Neural cell (in vitro differentiated cells): ENCODE results near the gene PYGB. TPM values are rescaled to one million over a fixed set of nuclear protein-coding genes. Genes with fewer than 3 reads are reported as not detected.

ENCODE experiments used
- H2AFZ ChIP-seq: fragments of 200-600, 300-800 bp; sonication (generic), shearing (Covaris generic); 2 replicates; pipeline ENCODE4 v1.6.0; 2014; ENCODE audit warnings: low read depth, mild to moderate bottlenecking, antibody characterized with exemption, low read length, moderate library complexity
- H3F3A ChIP-seq: fragments of 200-600 bp; shearing (Covaris generic); 2 replicates; pipeline ENCODE4 v1.6.1; 2016; ENCODE audit warnings: mild to moderate bottlenecking, moderate library complexity, mixed read lengths, antibody characterized with exemption, low read length; ENCODE audit not compliant: insufficient read depth, poor library complexity, severe bottlenecking
- H3K27ac ChIP-seq: fragments of 200-600, 300-800 bp; sonication (generic), shearing (Covaris generic); 2 replicates; pipeline ENCODE4 v1.5.1; 2014; ENCODE audit warnings: mild to moderate bottlenecking, low read length, moderate library complexity
- H3K27me3 ChIP-seq: fragments of 300-800, 200-600 bp; sonication (generic), shearing (Covaris generic); 2 replicates; pipeline ENCODE4 v1.6.0; 2014; ENCODE audit warnings: mild to moderate bottlenecking, low read depth, low read length, moderate library complexity; ENCODE audit not compliant: insufficient read depth
- H3K36me3 ChIP-seq: fragments of 300-800, 200-600 bp; sonication (generic), shearing (Covaris generic); 2 replicates; pipeline ENCODE4 v1.5.1; 2014; ENCODE audit warnings: mild to moderate bottlenecking, antibody characterized with exemption, low read length, moderate library complexity; ENCODE audit not compliant: insufficient read depth
- H3K4me2 ChIP-seq: fragments of 300-800, 200-600 bp; sonication (generic), shearing (Covaris generic); 2 replicates; pipeline ENCODE4 v1.6.0; 2014; ENCODE audit warnings: mild to moderate bottlenecking, low read length
- H3K4me3 ChIP-seq: fragments of 300-800, 200-600 bp; sonication (generic), shearing (Covaris generic); 2 replicates; pipeline ENCODE4 v1.5.1; 2014; ENCODE audit warnings: mild to moderate bottlenecking, low read length, moderate library complexity
- H3K79me2 ChIP-seq: fragments of 200-600 bp; shearing (Covaris generic); replicated peaks from 2 replicates; pipeline ENCODE4 v1.6.0; 2014; ENCODE audit warnings: mild to moderate bottlenecking, low read length, moderate library complexity; ENCODE audit not compliant: insufficient read depth
- H3K9ac ChIP-seq: fragments of 300-800, 200-600 bp; sonication (generic), shearing (Covaris generic); 2 replicates; pipeline ENCODE4 v1.6.1; 2016; ENCODE audit warnings: mild to moderate bottlenecking, low read length, mixed read lengths
- H3K9me2 ChIP-seq: fragments of 200-600 bp; shearing (Covaris generic); 2 replicates; pipeline ENCODE4 v1.6.1; 2016; ENCODE audit warnings: mild to moderate bottlenecking, low read length, mixed read lengths; ENCODE audit not compliant: insufficient read depth
- H3K9me3 ChIP-seq: fragments of 200-600, 300-800 bp; sonication (generic), shearing (Covaris generic); 2 replicates; pipeline ENCODE4 v1.6.1; 2016; ENCODE audit warnings: mild to moderate bottlenecking, mixed run types, low read length, moderate library complexity, mixed read lengths
- H4K20me1 ChIP-seq: fragments of 200-600 bp; shearing (Covaris generic); 2 replicates; pipeline ENCODE4 v1.6.1; 2016; ENCODE audit warnings: mild to moderate bottlenecking, mixed run types; ENCODE audit not compliant: insufficient read depth
- CTCF ChIP-seq: fragments of 450-650 bp; IDR thresholded peaks from 2 replicates; pipeline ENCODE4 v1.5.1; 2014; ENCODE audit warnings: antibody characterized with exemption, mild to moderate bottlenecking, moderate library complexity; ENCODE audit not compliant: poor library complexity, severe bottlenecking
- EP300 ChIP-seq: fragments of 450-650 bp; conservative IDR thresholded peaks from 2 replicates; pipeline ENCODE4 v1.6.1; 2014; ENCODE audit warnings: antibody characterized with exemption, mild to moderate bottlenecking, moderate library complexity; ENCODE audit not compliant: poor library complexity, severe bottlenecking
- EZH2 ChIP-seq: fragments of 200-600, 300-800 bp; shearing (Covaris generic), sonication (generic); IDR thresholded peaks from 2 replicates; pipeline ENCODE4 v1.6.1; 2014; ENCODE audit warnings: antibody characterized with exemption, low read length, borderline replicate concordance, mild to moderate bottlenecking; ENCODE audit not compliant: insufficient read depth, poor library complexity, severe bottlenecking
- MXI1 ChIP-seq: fragments of 450-650 bp; conservative IDR thresholded peaks from 2 replicates; pipeline ENCODE4 v1.6.1; 2014; ENCODE audit warnings: antibody characterized with exemption, mild to moderate bottlenecking; ENCODE audit not compliant: poor library complexity, severe bottlenecking
- POLR2AphosphoS5 ChIP-seq: IDR thresholded peaks from 2 replicates; pipeline ENCODE4 v1.6.1; 2012
- RAD21 ChIP-seq: fragments of 450-650 bp; conservative IDR thresholded peaks from 2 replicates; pipeline ENCODE4 v1.6.1; 2014; ENCODE audit warnings: antibody characterized with exemption, mild to moderate bottlenecking, moderate library complexity
- REST ChIP-seq: IDR thresholded peaks from 2 replicates; pipeline ENCODE4 v1.6.1; 2012; ENCODE audit warnings: borderline replicate concordance
- SMC3 ChIP-seq: fragments of 450-650 bp; conservative IDR thresholded peaks from 2 replicates; pipeline ENCODE4 v1.6.1; 2014; ENCODE audit warnings: antibody characterized with exemption, mild to moderate bottlenecking, moderate library complexity; ENCODE audit not compliant: poor library complexity
- TAF1 ChIP-seq: IDR thresholded peaks from 2 replicates; pipeline ENCODE4 v1.6.1; 2012; ENCODE audit warnings: low read depth
- polyA plus RNA-seq: library from polyadenylated mRNA; depleted of rRNA; stranded (reverse); fragments of >200 nt; gene quantifications from 2 replicates; pipeline ENCODE4 v1.2.3, GENCODE V29; 2014

The PYGB gene
- polyA plus RNA-seq, 1 donor from 2014 or later, result 70.5 TPM

- TF ChIP-seq CTCF (no peak), EP300 (no peak), POLR2AphosphoS5 (no peak), REST (no peak), RAD21 (no peak)
- H3K79me2 ChIP-seq, result no peaks in the 10 kb centered on the region
- H3F3A ChIP-seq, result no peaks in the 10 kb centered on the region
- no peak overlapping the region for H3K27ac ChIP-seq
- H3K9ac ChIP-seq, result no peak overlapping the region
- H2AFZ ChIP-seq, result no peak overlapping the region
- H3K9me2 ChIP-seq, result no peaks in the 10 kb centered on the region
- H3K4me2 ChIP-seq, result no peak overlapping the region
- H4K20me1 ChIP-seq, result no peaks in the 10 kb centered on the region
- H3K27me3 ChIP-seq, result no peaks in the 10 kb centered on the region
- H3K4me3 ChIP-seq, result no peak overlapping the region
- no peaks in the 10 kb centered on the region for H3K9me3 ChIP-seq
- no peaks in the 10 kb centered on the region for H3K36me3 ChIP-seq
Measured at GRCh38 chr20:25242231-25242630, 5.7 kb upstream of the PYGB start.

GRCh38 chr20:25243416-25243979 lies 4.4 kb upstream of the PYGB start:
- no peak overlapping the region for H2AFZ ChIP-seq
- H3K4me2 ChIP-seq, result no peak overlapping the region
- H4K20me1 ChIP-seq, result no peaks in the 10 kb centered on the region
- TF ChIP-seq MXI1 (no peak), EP300 (no peak), POLR2AphosphoS5 (no peak), SMC3 (no peak), RAD21 (no peak), REST (no peak), EZH2 (no peak), CTCF (no peak), TAF1 (no peak)
- H3K36me3 ChIP-seq, result no peaks in the 10 kb centered on the region
- H3F3A ChIP-seq, result no peaks in the 10 kb centered on the region
- no peaks in the 10 kb centered on the region for H3K9me2 ChIP-seq
- H3K27ac ChIP-seq, result no peak overlapping the region
- no peak overlapping the region for H3K4me3 ChIP-seq
- no peaks in the 10 kb centered on the region for H3K27me3 ChIP-seq
- H3K9ac ChIP-seq, result no peak overlapping the region
- H3K79me2 ChIP-seq, result no peaks in the 10 kb centered on the region
- H3K9me3 ChIP-seq, result no peaks in the 10 kb centered on the region
